Measurements from ENCODE around the gene GAN.

GRCh38 chr16:81392011-81392410, 77.2 kb downstream of the GAN start:
- no peak for TF ChIP-seq POLR2A (IDR thresholded peaks at IDR 0.05)
- TF ChIP-seq, protein P1, sequence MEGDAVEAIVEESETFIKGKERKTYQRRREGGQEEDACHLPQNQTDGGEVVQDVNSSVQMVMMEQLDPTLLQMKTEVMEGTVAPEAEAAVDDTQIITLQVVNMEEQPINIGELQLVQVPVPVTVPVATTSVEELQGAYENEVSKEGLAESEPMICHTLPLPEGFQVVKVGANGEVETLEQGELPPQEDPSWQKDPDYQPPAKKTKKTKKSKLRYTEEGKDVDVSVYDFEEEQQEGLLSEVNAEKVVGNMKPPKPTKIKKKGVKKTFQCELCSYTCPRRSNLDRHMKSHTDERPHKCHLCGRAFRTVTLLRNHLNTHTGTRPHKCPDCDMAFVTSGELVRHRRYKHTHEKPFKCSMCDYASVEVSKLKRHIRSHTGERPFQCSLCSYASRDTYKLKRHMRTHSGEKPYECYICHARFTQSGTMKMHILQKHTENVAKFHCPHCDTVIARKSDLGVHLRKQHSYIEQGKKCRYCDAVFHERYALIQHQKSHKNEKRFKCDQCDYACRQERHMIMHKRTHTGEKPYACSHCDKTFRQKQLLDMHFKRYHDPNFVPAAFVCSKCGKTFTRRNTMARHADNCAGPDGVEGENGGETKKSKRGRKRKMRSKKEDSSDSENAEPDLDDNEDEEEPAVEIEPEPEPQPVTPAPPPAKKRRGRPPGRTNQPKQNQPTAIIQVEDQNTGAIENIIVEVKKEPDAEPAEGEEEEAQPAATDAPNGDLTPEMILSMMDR (IDR thresholded peaks at IDR 0.05) = no peak
